ENCODE data around the gene GREB1.

- TF ChIP-seq EP300 (IDR thresholded peaks at IDR 0.05) (no peak), POLR2A (IDR thresholded peaks at IDR 0.05) (no peak)
- TF ChIP-seq, protein P1, sequence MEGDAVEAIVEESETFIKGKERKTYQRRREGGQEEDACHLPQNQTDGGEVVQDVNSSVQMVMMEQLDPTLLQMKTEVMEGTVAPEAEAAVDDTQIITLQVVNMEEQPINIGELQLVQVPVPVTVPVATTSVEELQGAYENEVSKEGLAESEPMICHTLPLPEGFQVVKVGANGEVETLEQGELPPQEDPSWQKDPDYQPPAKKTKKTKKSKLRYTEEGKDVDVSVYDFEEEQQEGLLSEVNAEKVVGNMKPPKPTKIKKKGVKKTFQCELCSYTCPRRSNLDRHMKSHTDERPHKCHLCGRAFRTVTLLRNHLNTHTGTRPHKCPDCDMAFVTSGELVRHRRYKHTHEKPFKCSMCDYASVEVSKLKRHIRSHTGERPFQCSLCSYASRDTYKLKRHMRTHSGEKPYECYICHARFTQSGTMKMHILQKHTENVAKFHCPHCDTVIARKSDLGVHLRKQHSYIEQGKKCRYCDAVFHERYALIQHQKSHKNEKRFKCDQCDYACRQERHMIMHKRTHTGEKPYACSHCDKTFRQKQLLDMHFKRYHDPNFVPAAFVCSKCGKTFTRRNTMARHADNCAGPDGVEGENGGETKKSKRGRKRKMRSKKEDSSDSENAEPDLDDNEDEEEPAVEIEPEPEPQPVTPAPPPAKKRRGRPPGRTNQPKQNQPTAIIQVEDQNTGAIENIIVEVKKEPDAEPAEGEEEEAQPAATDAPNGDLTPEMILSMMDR (IDR thresholded peaks at IDR 0.05) = no peak
Observed at GRCh38 chr2:11651856-11652548, 118.2 kb downstream of the GREB1 start.

Measured in tibial nerve (tissue), 4 donors.